ENCODE measurements around the gene STXBP4.

STXBP4 gene, protein sequence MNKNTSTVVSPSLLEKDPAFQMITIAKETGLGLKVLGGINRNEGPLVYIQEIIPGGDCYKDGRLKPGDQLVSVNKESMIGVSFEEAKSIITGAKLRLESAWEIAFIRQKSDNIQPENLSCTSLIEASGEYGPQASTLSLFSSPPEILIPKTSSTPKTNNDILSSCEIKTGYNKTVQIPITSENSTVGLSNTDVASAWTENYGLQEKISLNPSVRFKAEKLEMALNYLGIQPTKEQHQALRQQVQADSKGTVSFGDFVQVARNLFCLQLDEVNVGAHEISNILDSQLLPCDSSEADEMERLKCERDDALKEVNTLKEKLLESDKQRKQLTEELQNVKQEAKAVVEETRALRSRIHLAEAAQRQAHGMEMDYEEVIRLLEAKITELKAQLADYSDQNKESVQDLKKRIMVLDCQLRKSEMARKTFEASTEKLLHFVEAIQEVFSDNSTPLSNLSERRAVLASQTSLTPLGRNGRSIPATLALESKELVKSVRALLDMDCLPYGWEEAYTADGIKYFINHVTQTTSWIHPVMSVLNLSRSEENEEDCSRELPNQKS

DNA sequence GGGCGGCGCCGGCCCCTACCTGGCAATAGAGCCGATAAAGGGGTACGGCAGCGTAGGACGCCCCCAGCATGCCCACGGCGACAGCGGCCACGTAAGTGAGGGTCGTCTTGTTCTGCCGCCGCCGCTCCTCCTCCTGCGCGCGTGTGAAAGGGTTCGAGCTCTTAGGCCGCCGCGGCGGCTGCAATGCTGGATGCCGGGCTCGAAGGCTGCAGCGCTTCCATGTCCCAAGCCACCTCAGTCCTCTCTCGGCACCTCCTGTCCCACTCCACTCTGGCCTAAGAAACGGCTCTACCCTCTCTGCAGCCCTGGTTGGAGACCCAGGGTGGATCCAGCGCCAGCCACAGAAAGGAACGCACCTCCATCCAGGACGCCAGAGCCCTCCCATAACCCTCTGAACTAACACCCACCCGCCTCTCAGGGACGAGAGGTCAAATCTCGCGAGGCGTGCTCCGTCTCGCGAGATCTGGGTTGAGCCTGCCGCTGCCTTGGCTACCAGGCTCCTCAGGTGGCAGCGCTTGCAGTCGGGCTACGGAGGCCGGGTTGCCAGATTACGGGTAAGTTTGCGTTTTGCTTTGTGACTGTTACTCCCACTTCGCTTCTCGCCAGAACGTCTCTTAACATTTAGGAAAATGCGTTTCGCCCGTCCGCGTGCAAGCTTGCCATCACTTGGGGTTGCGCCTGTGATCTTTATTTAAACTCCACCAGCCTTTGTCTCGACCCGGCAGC is at the start of gene STXBP4, which contains the start of gene COX11:
STXBP4 (plus strand) TSS at position 504 of the 726 bp plus-strand sequence. CDS start 17,455 bp downstream, outside the sequence.
COX11 (minus strand) TSS at position 393 of the 726 bp plus-strand sequence; CDS start at position 385, 8 bp downstream.
- peak; percentile 97 for DNase-seq

DNA sequence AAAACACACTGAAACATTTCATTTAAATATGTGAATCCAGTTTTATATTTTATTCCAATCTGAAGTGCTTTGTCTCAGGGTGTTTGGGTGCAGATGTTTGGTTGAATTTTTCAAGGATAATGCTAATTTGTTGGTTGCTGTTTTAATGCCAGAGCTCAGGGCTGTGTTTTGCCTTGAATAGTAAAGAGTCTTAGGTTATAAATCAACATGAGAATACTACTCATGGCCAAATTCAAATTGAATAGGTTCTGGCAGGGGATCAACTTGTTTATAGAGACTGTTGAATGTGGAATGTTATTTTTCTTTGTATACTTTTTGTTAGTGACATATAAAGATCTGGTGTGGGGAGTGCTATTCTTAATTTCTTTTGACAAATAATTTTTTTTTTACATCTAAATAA is 49.1 kb upstream of the STXBP4 start:
- DNase-seq: no peak

DNA sequence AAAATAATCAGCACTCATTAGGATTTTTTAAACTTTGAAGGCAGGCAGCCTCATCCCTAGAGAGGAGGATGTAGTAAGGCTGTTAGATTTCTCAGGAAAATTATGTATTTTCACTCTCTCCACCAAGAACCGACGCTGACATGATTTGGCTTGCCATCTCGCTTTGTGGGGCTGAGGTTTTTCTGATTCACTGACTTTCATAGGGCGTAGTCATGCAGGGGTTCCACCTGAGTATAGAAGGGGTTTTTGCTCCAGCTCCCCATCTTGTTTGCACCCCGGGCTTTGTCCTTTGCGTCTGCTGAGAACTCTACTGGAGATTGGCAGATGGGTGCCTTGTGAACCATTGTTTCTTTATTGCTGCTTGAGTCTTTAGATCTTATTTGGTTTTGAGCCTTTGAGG is 47.7 kb upstream of the STXBP4 start:
- DNase-seq: no peak

DNA sequence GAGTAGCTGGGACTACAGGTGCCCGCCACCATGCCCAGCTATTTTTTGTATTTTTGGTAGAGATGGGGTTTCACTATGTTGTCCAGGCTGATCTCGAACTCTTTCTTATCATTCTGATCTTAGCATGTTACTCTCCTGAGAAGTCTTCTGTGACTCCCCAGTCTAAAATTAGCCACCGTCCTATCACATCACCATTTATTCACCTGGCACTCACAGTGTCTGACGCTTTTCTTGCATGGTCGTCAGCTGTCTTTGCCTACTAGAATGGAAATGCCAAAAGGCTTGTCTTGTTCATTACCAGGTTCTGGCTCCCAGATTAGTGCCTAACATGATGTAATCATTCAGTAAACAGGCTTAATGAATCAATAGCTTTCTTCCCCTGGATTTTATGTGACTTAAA is 44.2 kb upstream of the STXBP4 start:
- DNase-seq: no peak

DNA sequence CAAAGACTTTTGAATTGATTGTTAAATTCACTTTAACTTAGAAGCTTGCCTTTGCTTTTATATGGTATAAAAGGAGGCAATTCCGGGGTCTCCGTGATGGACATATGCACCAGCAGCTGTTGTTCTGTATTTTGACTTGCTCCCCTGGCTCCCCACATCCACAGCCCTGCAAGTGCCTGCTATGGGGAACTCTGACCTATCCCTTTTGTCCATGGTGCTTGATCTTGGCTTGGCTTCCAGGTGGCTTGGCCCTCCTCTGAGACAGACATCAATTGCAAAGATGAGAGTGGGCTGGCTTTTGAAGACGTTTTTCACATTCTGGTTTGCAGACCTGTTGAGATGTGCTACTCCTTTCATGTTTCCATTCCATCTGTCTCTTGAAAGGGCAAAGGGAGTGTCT is 41.0 kb upstream of the STXBP4 start:
- no peak for DNase-seq

DNA sequence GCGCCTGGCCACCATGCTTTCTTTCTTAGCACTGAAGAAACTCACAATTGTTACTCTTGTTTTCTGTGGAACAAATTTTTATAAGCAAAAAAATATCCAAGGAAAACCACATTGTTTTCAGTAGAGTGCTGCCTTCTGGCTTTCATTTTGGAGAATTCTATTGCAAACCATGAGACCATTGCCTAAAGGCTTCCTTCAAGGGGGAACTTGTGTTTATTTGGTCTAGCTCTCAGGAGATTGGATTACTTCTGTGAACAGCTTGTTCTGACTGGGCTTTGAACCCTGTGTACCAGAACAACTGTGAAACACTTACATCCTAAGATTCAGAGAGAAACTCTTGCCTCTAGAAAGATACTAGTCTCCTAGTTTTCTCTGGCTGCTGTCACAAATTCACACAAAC is 35.9 kb upstream of the STXBP4 start:
- no peak for DNase-seq

DNA sequence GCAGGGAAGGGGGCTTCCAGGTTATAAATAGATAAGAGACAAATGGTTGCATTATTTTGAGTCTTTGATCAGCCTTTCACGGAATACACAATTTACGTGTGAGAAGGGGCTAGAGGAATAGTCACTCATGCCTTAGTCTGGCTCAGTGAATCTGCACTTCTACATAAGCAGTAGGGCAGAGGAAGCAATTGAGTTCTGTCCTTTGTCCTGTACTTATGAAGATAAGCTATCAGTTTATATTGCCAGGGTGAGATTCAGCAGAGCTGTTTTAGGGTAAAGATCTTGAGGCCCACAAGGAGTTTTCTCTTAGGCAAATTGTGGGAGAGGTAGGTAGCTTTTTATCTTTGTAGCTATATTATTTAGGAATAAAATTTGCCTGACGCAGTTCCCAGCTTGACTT is 34.6 kb upstream of the STXBP4 start:
- DNase-seq: no peak

DNA sequence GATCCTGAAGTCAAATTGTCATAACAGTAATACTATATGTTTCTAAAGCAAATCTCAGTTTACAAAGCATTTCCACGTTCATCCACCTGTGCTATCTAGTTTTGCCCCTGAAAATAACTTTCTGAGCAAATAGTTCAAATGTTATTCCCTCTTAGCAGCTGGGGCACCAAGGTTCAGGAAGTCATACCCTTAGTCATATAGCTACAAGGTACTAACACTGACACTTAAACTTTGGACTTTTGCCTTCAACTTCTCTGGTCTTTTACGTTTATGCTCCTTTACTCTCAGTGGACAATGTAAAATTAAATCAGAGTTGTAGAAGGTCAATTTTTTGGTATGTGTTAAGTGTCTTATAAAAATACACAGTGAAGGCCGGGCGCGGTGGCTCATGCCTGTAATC is 33.1 kb upstream of the STXBP4 start:
- no peak for DNase-seq

DNA sequence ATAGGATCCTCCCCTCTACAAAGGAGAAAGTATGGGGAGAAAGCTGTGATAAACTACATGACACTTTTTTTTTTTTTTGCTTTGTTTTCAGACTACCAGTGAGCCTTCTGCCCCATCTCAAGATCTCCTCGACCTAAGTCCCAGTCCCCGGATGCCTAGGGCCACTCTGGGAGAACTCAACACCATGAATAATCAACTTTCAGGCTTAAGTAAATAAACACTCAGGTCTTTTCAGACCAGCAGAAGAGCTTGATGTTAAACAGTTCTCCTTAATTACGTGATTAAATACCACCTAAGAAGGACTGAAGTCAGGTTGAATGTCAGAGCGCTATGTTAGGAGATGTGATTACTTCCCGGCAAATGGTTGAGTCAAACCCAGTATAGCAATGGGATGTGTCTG is 31.5 kb upstream of the STXBP4 start:
- DNase-seq: no peak

DNA sequence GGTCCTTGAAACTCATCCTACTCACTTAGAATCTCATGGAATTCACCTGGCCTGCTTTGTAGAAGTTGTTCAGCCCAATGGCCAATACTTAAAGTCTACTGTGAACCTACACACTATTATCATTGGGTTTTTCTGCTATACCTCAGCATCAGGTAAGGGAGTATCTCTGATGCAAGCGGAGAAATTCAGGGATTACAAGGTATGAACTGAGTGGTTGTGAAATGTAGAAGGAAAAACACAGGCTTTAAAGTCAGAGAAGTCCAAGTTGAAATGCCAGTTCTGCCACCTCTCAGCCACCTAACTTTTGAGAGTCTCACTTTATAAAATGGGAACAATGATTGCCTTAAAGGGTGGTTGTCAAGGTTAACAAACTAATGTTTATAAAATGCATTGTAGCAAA is 31.1 kb upstream of the STXBP4 start:
- no peak for DNase-seq

DNA sequence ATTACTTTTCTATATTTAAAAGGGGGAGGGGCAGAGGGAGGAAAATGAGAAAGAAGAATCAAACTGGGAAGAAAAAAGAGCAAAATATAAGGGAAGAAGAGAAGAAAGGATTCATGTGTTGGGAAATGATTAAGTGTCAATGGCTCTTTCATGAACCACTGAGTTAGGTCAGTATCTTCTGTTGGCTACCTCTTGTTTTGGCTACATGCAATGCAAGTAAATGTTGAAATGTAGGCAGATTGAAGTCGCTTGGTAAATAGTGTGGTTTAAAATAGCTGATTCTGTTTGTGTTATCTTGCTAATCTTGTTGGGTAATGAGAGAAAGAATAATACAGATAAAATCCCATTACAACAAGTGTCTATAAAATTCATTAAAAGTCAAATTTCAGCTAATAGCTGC is 27.3 kb upstream of the STXBP4 start:
- DNase-seq: no peak

DNA sequence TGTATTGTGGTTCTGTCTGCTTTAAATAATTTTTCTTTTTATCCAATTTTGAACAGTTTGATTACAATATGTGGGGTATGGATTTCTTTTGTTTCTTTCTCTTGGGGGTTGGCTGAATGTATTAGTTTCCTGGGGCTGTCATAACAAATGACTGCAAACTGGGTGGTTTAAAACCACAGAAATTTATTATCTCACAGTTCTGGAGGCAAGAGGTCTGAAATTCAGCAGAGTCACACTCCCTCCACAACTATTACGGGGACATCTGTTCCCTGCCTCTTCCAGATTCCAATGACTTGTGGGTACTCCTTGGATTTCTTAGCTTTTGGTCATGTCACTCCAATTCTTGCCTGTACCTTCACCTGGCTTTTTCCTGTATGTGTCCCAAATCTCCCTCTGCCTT is 23.8 kb upstream of the STXBP4 start:
- no peak for DNase-seq

DNA sequence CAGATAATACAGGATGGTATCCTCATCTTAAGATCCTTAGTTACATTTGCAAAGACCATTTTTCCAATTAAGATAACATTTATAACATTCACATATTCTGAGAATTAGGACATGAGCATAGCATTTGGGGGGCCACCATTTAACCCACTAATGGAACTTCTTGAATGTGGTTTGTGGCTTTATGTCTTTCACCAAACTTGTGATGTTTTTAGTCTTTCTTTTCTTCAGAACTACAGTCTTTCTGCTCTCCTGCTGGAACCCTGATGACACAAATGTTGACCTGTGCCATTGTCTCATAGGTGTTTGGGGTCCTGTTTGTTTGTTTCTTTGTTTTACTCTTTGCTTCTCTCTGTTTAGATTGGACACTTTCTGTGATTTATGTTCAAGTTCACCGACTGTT is 23.3 kb upstream of the STXBP4 start:
- DNase-seq: no peak

DNA sequence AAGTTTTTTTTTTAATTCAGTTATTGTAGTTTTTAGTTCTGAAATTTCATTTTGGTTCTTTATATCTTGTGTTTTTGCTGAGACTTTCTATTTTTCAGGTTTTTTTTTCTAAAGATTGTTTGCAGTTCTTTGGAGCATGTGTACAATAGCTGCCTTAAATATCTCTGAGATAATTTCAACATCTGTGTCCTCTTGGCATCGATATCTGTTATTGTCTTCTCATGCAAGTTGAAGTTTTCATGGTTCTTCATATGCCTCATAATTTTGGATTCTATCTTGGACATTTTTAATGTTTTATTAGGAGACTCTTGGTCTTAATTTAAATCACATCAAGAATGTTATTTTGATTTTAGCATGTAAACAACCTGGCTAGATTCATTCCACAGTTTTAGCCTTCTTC is 22.9 kb upstream of the STXBP4 start:
- DNase-seq: no peak

DNA sequence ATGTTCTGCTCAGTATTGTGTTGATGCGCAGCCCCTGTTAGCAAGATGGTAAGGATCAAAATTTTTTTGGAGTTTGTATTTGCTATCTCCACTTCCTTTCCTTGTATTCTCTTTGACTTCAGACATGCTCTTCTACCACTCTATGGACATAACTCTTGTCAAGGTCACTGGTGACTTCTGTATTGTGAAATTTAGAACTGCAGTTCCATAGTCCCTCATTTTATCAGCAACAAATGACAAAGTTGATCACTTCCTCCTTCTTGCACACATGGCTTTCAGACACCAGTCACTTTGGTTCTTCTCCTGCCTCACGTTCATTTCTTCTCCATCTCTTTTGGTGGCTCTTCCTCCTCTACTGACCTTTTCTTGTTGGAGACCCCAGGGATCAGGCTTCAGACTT is 21.2 kb upstream of the STXBP4 start:
- DNase-seq: no peak

DNA sequence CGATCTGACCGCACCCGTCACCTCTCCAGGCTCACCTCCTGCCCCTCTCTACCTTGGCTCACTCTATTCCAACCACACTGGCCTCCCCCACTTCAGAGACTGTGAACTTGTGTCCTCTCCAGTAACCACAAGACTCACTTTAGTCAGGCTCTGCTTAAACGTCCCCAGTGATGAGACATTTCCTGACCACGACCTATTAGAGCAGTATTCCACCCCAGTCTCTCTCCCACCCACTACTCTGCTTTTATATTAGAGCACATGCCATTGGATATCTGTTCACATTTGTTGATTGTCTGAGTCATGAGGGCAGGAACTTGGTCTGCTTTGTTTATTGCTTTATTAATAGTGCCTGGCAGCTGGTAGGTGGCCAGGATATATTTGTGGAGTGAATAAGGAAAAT is 20.2 kb upstream of the STXBP4 start:
- DNase-seq: no peak

DNA sequence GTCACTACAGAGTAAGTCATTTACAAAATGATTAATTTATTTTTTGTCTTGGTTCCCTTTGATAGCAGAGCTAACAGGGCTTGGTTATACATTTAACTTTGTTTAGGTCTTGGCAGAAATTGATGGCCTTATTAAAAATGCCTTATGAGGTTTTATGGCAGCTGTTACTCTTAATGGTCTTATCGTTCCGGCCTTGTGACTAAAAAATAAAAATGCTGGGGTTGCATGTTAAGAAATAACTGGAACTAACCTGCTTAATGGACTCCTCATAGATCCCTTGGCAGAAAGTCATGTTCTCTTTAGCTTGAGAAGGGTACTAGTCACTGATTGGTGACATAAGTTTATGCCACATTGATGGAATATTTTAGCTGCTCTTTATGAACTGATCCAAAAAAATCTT is 18.4 kb upstream of the STXBP4 start:
- DNase-seq: no peak

DNA sequence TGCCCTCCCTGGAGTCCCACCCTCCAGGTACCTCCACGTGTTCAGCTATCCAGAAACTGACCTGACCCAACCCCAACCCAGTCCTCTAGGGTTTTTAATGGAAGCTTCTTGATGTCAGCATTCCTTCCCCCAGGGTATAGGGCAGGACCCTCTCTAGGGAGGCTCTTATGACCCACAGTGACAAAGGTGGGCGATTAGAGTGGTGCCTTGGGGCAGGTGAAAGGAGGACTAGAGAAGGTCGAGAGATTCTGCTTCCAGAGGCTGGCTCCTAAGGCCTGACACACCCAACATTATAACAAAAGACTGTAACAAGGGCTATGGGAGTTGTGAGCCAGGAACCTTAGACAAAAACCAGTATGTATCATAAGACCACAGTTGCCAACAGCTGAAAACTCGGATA is 17.3 kb upstream of the STXBP4 start:
- DNase-seq: no peak

DNA sequence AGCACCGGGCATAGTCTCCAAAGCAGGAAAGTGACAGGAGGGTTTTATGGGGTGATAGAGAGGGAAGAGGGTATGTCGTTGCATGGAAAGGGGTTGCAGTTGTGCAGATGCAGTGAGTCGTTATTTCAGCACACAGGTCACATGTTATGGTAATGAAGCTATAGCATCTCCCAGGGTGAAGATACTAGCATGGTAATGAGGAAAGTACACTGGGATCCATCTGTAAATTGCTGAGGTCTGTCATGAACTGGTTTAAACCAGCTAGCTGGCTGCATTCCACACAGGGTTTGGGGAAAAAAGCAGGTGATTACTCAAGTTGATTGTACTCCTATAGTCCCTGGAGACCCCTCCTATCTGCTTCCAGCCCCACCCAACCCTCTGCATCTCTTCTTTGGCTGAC is 11.8 kb upstream of the STXBP4 start:
- DNase-seq: no peak

DNA sequence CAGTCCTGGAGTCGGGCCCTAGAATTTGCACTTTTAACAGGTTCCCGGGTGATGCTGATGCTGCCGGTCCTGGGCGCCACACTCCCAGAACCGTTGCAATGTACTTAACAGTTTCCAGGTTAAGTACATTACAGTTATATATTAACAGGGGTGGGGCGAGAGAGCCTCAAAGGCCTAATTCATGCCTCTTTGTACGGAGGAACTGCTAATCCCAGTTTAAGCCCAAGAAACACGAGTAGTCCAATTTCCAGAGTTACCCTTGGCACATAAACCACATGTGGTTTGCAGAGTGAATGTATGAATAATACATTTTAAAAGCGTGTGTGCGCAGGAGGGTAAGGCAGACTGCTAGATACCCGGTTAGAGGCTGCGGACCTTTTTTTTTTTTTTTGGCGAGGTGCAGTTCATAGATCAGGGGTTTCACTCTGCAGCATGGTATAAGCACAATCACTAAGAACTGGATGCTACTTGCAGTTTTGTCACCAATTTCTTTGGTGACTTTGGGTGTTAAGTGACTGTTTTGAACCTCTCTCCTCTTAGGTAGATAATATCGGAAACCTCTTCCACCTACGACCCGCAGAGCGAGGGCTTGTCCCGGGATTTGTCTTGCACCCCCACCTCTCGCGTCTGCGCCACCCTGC is 824 bp upstream of the STXBP4 start:
- no peak for DNase-seq

DNA sequence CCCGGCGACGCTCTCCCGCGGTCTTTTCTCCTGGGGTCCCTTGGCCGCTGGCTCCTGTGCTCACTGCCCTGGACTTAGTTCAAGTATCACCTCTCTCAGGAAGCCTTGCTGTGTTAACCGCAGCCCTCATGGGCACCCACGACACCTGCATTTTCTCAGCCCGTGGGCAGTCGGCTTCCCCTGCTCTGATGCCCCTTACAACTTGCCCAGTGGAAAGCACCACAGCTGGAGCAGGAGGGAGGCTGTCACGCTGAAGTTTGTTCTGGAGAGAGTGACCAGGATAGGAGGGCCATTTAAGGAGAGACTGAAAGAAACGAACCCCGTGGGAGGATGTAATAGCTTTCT is 395 bp downstream of the STXBP4 start:
- DNase-seq: no peak

DNA sequence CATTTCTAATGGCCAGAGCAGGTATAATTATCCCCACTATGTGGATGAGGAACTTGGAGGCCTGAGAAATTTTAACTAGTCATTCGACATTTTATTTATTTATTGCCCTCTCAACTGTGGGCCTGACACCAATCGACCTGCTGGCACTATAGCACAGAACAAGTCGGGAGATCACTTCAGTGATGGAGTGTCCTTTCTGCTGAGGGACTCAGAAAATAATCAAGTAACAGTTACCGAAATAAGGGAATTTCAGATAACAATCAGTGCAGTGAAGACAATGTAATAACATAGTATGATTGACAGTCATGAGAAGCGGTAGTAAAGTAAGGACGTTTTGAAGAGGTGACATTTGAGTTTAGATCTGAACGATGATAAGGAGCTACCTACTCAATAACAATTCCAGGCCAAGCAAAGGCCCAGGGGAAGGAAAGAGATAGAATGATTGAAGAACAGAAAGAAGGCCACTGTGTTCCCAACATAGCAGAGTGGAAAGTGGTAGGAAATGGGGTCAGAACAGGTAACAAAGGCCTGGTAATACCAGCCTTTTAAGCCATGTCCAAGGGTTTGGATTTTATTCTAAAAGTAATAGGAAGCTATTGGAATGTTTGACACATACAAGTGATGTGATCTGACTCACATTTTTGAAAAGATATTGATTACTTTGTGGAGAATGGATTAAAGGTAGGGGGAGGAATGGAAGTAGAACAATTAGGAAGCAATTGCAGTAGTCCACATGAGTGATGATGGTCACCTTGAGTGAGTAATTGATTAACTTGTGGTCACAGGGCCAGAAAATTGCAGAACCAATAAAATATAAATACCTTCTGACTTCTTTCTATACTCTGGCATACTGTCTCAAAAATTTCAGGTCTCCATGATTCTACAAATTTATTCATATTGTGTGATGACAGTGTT is 1.4 kb downstream of the STXBP4 start:
- DNase-seq: no peak

DNA sequence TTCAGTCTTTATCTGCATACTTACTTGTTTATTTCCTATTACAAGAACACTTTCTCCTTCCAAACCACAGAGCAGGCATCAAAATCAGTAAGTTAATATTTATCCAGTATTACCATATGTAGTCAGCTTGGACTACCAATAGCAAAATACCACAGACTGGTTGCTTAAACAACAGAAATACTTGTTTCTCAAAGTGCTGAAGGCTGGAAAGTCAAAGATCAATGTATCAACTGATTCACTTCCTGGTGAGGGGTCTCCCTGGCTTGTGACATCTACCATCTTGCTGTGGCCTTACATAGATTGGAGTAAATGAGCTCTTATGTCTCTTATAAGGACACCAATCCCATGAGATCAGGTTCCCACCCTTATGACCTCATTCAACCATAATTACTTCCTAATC is 2.6 kb downstream of the STXBP4 start:
- DNase-seq: no peak
